Activated CD4-positive, alpha-beta T cell treated with anti-CD3 and anti-CD28 coated beads, Interleukin-2, Interleukin-4, amounts not matched to agents 100 ng/mL and 50 ng/mL, durations not matched to agents 16 hours and 8 hours (primary cell): Measurements from ENCODE around the gene SLC4A1AP.
A peak's percentile ranks its signal among the peaks of the same experiment; 100 is the strongest.

Experiments
- DNase-seq: peaks from one replicate; pipeline ENCODE4 v3.0.0-alpha.2; 2020; ENCODE audit warnings: low spot score

SLC4A1AP gene

DNA sequence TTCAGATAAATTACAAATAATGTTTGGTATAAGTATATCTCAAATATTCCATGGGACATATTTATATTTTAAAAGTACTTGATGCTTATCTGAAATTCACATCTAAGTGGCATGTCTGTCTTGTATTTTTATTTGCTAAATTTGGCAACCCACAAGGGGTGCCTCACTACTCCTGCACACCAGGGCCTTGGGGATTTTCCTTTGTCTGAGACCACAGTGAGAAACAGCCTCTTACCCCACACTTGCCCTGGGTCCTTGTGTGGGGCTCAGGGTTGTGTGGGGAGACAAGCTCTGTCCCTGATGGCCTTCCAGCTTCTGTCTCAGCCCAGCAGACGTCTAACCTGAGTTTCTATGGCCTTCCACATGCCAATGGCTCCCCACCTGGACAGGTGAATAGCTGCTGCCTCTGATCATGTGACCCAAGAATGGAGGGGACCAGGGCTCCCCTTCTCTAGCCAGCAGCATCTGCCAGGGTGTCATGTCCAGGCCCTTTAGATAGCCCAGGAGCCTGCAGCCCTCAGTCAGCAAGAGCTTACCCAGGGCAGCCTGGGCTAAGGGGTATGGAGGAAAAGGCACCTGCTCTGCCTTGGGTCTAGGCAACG, 58.3 kb downstream of the SLC4A1AP start:
- DNase-seq, result no peak

DNA sequence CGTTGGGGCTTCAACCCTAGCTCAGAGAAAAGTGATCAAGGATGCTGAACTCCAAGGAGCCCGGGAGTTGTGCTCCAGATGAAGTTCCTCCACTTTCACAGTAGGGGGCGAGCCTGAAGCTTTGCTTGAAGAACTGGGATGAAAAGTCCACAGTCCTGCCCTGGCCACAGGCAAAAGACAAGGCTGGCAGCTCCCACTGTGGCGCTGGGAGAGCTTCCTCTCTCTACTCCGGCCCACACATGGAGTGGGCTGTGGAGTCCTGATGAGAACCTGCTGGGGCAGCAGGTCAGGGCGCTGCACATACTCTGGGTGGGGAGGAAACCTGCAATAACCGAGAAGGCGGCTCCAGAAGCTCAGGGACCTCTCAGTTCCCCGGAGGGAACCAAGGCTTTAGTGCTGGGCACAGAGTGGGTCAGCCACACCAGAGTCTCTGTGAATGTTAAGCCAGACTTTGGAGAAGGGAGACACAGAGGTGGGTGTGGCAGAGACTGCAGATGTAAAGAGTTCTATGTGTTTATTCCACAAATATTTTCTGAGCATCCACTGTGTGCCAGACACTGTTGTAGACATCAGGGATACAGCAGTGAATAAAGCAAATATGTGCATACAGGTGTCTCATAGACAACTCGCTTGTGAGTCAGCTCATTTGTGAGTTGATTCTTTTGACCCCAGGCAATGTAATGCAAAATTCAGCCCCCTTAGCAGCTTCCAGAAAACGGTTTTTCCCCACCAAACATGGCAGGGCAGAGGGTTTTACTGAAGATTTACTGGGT, 59.9 kb downstream of the SLC4A1AP start:
- DNase-seq, result peak; percentile 47

DNA sequence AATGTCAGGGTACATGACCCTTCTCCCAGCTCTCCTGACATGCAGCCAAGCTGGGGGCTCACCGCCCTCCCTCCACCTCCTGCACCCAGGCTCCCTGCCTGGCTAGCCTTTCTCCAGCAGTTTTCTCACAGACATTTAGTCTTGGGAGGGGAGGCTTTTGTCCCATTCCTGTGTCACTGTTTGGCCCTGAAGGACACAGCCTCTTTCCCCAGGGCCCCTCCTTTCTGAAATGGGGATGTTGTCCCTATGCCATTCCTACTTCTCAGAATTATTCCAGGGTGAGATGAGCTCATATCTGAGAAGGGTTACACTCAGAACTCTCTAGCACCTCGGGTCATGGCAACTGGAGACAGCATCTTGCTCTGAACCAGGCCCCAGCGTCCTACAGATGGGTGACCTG, 60.5 kb downstream of the SLC4A1AP start:
- no peak for DNase-seq

DNA sequence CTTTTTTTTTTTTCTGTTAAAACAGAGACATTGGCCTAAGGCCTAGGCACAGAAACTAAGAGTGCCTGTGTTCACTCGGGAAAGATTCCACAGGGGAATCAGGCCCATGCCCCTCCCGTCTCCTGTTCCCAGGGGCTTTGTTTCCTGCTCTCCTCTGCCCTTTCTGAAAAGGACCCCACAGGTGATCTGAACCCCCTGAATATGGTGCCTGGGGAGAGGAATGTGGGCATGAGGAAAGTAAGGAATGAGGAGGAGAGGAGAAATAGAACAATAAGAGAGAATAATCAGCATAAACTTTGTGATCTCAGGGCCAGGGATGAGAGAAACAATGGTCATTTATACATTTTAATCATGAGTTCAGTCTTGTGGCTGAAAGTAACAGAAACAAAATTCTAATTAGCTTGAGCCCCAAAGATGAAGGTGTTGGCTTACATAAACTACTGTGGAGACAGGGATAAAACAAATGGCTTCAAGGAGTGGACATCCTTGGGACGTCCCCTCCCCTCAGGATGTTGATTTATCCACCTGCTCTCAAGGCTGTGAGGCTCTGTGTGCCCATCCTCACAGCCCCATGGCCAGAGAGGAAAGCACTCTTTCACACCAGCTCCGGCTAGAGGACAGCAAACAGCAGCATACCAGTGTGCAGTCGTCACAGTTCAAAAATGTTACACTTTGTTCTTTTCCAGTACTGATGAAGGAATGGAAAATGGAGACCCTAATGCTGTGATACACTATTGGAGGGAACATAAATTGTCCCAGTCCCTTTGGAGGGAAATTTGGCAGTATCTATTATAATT, 61.4 kb downstream of the SLC4A1AP start:
- DNase-seq, result no peak

DNA sequence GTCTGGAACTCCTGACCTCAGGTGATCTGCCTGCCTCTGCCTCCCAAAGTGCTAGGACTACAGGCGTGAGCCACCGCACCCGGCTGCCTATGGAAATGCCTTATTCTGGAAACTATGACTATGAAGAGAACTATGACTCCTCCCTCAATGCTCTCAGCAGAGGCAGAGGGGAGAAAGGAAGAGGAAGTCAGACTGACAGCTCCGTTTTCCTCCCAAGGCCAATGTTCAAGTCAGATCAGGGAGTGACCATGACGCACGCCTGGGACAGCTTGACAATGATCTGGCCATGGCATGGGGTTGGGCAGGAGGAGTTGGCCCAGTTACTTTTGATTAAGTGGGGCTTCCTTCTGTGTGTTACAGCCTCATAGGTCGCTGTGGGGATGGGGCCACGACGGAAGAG, 63.6 kb downstream of the SLC4A1AP start:
- DNase-seq, result no peak

DNA sequence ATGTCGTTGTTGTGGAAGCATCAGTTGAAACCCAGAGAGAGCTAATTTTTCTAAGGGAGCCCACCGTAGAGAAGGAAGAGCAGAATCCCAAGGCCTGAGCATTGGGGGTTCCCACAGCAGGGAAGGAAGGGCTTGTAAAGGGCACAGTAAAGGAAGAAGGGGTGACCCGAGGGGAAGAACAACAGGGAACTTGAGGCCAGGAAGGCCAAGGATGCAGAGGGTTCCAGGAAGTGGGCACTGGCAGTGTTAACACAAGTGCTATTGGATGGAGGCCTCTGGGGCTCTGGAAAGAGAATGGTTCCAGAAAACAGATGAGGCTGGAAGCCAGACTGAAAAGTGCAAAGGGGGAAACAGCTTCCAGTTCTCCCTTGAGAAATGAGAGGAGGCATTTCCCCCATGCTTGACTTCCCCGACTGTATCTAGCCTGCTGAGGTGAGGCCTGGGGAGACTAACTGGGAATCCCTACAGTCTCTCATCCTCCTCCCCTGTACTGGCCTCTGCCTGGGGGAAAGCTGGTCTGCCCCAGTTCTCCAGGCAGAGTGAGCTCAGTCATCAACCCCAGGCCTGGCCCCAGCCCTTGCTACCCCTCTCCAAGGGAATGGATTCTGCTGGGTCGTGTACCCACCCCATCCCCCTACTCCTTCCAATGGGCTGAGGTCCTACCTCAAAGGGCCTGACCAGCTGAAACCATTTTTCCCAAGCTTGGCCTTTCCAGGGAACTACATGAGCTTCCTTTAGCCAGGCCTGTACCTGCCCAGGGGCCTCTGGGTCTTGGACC, 64.6 kb downstream of the SLC4A1AP start:
- DNase-seq, result no peak

DNA sequence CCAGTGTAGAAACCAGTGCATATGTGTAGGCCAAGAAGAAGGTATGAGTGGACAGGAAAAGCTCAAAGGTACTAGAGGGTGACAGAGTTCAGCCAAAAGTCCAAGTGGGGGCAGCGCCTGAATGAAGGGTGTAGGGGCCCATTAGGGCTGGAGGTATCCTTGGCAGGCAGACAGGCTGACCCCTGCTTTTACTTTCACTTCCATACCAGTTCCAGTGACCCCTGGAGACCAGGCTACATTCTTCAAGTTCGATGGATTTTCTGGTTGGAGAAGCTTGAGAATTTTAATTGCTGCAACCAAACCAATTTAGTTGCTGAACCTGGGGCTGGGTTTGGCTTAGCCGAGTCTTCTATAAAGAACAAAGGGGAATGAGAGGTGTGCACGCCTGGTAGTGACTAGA, 65.5 kb downstream of the SLC4A1AP start:
- DNase-seq, result no peak

DNA sequence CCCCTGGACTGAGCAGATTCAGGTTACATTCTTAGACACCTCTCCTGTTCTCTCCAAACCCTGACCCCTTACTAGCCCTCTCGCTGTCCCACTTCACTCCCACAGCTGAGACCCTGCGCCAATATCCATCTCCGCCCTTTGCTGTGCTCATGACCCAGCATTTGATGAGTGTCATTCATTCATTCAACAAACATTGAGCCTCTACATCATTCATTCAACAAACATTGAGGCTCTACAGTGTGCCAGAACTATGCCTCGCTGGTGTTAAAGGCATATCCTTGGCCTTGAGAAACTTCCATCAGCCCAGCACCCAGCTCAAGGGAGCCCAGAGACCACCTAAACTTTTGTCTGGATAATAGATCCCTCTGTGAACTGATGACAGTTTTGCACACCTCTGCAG, 65.9 kb downstream of the SLC4A1AP start:
- no peak for DNase-seq

DNA sequence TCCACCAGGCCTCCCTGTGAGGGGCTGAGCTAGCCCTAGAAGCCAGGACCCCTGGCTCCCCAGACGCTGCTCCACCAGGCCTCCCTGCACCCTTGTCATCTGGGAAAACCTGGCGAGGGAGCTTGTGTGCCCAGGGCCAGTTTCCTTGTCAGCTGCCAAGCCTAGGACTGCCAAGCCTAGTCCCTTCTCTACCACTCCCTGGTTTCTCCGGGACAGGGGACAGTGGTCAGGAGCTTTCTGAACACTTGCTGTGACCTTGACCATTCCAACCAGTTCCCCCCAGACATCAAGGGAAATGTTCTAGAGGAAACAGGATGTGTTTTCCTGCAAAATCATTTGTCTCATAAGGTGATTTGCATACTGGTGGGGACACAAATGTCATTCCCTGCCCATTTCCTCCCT, 66.6 kb downstream of the SLC4A1AP start:
- DNase-seq, result no peak

DNA sequence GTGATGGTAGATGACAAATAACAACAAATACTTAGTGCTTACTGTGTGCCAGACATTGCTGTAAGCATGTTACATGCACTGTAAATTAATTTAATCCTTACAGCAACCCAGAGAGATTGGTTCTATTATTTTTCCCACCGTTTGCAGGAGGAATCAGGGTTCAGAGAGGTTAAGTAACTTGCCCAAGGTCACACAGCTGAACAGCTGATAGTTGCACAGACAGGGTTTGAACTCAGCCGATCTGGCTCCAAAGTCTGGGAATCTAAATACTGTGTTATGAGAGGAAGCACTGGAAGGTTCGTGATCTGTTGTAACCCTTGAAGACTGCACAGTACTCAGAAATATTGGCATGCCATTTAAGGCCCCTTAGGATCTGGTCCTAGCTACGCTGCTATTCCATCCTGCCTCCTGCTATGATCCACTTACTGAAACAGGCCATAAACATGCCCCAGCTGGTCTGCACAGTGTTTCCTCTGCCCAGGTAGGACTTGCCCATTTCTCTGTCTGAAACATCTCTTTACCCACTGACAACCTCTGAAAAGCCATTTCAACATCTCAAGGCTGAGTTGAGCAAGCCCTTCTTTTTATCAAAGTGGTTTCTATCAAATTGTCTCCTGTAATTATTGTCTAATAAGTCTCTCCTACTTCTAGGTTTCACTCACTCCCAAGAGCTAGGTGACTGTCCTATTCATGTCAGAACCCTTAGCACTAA, 67.4 kb downstream of the SLC4A1AP start:
- no peak for DNase-seq

DNA sequence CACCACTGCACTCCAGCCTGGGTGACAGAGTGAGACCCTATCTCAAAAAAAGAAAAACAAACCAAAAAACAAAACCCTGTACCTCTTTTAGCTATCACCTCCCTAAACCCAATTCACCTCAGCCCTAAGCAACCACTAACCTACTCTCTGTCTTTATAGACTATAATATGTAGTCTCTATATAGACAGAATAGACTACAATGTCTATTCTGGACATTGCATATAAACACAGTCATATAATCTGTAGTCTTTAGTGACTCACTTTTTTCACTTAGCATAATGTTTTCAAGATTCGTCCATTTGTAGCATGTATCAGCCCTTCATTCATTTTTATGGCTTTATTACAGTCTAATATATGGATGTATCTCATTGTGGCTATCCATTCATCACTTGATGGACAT, 70.6 kb downstream of the SLC4A1AP start:
- no peak for DNase-seq

DNA sequence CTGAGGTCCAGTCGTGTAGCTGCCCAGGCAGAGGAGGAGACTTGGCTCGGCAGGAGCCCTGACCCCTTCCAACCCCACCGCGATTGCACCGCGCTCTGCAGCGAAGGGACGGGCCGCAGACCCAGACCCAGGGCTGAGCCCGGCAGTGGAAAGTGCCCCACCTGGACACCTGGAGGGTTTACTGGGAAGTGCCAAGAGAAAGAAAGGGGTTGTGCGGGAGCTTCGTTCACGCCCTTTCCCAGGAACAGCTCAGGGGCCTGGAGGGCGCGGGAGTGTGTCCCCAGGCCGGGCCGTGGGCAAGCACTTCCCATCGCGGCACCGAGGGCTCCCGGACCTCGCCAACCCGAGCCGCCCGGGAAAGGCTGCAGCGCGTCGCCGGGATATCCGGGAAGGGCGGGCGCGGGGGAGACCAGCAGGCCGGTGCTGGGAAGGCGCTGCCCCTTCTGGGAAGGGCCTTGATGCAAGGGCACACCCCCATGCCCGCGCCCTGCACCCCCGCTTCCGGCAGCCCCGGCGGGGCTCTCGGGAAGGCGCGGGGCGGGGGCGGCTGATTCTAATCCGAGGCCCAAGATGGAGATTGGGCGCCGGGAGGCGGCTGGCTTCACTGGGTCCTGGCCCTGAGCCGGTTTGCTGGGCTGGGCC, 71.7 kb downstream of the SLC4A1AP start:
- DNase-seq, result peak; percentile 39

DNA sequence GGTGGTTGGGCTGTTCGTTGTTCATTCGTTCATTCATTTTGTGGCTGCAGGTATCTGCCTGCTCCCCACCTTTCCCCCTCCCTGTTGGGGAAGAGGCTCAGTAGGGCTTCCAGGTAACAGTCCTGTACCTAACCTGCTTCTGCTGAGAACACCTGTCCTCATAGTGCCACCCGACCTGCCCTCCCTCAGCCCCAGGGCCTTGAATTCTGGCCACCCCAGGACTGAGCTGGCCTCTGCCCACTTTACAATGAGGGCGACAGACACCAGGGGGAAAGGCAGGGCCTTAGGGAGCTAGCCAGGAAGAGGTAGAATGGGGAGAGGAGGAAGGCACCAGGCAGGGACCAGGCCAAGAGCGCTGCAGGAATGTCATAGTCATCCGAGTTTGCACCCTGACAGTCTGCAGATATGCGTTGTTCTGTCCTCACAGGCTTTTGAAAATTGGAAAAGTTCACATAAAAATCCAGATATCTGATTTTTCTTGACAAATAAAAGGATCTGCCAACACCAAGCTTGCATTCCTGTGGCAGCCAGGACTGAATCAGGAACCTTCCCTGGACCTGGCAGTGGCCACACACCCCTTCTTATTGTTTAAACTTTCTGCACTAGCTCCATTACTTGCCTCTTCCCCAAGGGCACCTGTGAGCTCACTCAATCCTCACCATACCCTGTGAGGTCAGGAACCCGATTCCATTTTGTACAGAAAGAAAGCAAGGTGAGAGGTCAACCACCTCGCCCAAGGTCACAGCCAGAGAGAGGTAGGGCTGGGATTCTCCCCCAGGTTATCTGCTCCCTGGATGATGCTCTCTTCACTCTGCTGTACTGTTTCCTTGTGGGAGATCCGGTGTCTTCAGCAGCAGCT, 72.6 kb downstream of the SLC4A1AP start:
- DNase-seq, result no peak

DNA sequence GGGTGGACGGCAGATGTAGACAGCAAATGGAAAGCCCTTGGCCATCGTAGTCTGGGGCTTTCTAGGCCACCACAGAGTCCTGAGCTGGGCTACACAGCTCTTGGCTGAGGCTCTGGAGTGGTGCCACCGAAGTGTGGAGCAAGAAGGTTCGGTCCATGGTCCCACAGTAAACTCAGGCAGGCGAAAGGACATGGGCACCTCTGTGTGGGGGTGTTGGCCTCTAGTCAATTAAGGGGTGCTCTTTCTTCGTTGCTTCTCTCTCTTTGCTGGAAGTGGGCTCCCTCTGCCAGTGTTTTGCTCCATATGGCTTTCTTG, 73.2 kb downstream of the SLC4A1AP start:
- DNase-seq, result no peak

DNA sequence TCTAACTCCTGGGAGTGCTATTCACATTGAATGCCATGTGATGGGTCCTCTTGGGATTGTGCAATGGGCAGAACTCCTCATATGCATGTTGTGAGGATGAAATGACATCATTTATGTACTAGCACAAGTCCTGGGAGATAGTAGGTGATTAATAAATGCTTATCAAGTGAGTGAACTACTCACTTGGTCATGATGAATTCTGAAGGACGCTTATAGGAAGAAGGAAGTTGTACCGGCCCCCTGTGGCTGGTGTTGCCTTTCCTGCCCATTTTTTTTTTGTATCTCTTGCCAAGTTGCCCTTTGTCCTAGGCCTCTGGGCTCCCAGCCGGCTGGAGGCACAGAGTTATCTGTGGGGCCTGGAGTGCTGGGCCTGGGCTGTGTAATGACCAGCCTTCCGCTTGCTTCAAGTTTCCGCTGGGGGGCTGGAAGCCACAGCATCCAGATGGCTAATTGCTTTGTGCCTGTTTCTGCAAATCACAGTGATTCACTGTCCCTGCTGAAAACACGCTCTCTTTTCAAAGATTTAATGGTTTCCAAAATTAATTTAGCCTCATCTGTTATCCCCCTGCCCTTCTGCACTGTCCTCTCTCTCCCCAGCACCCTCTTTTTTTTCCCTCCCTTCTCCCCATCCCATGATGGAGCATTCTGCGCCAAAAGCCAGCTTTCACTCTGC, 74.1 kb downstream of the SLC4A1AP start:
- no peak for DNase-seq

DNA sequence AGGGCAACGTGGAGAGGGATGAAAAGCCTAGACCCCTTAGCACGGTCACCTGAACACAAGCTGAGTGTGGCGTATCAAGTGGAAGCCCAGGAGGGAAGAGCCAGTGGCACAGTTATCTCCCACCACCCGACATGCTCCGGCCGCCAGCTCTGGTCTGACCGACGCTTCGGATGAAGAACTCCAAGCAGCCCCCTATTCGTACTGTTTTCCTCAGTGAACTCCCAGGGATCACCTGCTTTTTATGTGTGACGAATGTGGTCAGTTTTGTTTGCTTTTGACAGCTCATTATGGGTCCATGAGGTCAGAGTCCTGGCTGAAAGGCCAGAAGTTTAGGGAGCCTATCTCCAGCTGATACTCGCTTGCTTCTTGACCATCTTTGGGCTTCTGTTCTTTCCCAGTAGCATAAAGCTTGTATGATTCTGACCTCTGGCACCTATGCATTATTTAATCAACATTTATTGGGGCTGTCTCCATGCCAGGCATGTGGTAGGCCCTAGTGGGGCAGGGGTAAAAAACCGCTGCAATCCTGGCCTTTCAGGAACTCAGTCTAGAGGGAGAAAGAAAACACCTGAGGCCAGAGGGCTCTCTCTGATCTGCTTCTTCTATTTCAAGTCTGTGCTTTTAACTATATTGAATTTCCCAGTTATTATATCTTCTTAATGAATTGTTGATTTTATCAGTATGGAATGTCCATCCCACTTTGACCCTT, 74.8 kb downstream of the SLC4A1AP start:
- no peak for DNase-seq

DNA sequence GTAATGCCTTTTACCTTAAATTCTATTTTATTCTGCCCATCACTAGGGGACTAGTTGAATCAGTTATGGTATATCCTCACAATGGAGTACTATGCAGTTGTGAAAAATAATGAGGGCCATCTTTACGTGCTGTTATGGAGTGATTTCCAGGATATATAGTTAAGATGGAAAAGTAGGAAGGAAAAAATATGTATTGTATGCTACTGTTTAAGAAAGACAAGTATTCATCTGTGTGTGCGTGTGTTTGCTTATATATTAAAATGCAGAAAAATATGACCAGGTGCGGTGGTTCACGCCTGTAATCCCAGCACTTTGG, 75.3 kb downstream of the SLC4A1AP start:
- DNase-seq, result no peak

DNA sequence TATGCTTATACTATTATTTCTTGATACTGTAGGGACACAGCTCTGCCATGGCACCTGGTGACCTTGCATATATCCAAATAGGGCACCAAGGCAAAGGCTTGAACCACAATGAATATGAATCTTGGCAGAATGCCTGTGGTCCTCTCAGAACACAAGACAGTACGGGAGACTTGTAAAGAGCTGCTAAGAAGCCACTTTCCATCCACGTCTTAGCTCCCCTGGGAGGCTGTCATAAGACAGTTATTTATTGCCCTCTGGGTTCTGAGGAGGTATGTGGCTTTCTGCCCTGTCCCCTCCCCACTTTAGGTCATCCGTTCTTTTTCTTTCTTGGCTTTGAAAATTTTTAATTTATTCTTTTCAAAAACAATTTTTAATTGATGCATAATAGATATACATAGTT, 78.0 kb downstream of the SLC4A1AP start:
- DNase-seq, result no peak

DNA sequence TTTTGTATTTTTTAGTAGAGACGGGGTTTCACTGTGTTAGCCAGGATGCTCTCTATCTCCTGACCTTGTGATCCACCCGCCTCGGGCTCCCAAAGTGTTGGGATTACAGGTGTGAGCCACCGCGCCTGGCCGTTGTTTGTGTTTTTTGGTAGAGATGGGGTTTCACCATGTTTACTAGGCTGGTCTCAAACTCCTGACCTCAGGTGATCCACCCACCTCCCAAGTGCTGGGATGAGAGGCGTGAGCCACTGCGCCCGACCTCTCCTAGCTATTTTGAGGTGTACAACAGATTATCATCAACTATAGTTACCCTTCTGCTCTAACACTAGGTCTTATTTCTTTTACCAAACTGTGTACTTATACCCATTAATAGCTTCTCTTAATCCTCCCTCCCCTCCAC, 78.9 kb downstream of the SLC4A1AP start:
- no peak for DNase-seq
